Lung (tissue), 12 donors: Measurements from ENCODE around the gene SRC. TPM values are rescaled to one million over a fixed set of nuclear protein-coding genes. Genes with fewer than 3 reads are reported as not detected.

Experiments
- ATAC-seq: fragments of 200-7000 bp; cut with Tn5 transposase; one replicate; pipeline ENCODE4 v1.9.1; 2020; ENCODE audit warnings: moderate number of reproducible peaks; ENCODE audit not compliant: insufficient read depth, low FRiP score
- DNase-seq, 3 donors: peaks; one replicate each; pipeline ENCODE4 v3.0.0-alpha.2; 2013 to 2017
- H3K27ac ChIP-seq, 2 donors: one replicate each; pipeline ENCODE4 v1.5.1; 2013; ENCODE audit warnings: mild to moderate bottlenecking in 2 of 2, moderate library complexity in 2 of 2, control low read depth in 1 of 2, inconsistent platforms in 1 of 2, low read depth in 1 of 2, low read length in 1 of 2
- H3K27me3 ChIP-seq, 3 donors: one replicate each; pipeline ENCODE4 v1.5.1; 2013; ENCODE audit warnings: low read length in 2 of 3; ENCODE audit not compliant: control insufficient read depth in 3 of 3, insufficient read depth in 3 of 3
- H3K36me3 ChIP-seq, 4 donors: one replicate each; pipeline ENCODE4 v1.5.1; 2013; ENCODE audit warnings: low read length in 4 of 4, mild to moderate bottlenecking in 1 of 4, moderate library complexity in 1 of 4; ENCODE audit not compliant: control insufficient read depth in 4 of 4, insufficient read depth in 4 of 4
- H3K4me1 ChIP-seq, 5 donors: one replicate each; pipeline ENCODE4 v1.5.1; 2013; ENCODE audit warnings: low read length in 5 of 5, mild to moderate bottlenecking in 2 of 5, moderate library complexity in 1 of 5; ENCODE audit not compliant: control insufficient read depth in 5 of 5, insufficient read depth in 5 of 5
- H3K4me3 ChIP-seq: one replicate; pipeline ENCODE4 v1.5.1; 2013; ENCODE audit warnings: mild to moderate bottlenecking, control low read depth, moderate library complexity
- H3K9ac ChIP-seq, 2 donors: one replicate each; pipeline ENCODE4 v1.5.1; 2013; ENCODE audit warnings: low read length in 2 of 2, control low read depth in 1 of 2; ENCODE audit not compliant: insufficient read depth in 1 of 2
- H3K9me3 ChIP-seq, 4 donors: one replicate each; pipeline ENCODE4 v1.5.1; 2013; ENCODE audit warnings: low read length in 3 of 4, mild to moderate bottlenecking in 1 of 4, moderate library complexity in 1 of 4; ENCODE audit not compliant: control insufficient read depth in 4 of 4, insufficient read depth in 3 of 4
- WGBS, 2 donors: extraction: QIAGEN DNeasy Blood & Tissue Kit; methylation state at CpG; one replicate each; pipeline ENCODE4 v1.1.7; 2013; 5-methylcytosine and 5-hydroxymethylcytosine counted together
- polyA plus RNA-seq, 2 donors: library from polyadenylated mRNA; stranded (reverse); fragments of 200-250 nt; gene quantifications; one replicate each; pipeline ENCODE4 v1.2.1, GENCODE V29; 2013
- total RNA-seq, 2 donors: library from RNA; depleted of rRNA in 1 of 2; stranded (reverse); fragments of >200 nt in 1 of 2; gene quantifications; one replicate each; pipeline ENCODE4 v1.2.1, GENCODE V29; 2014 to 2021
- TF ChIP-seq, protein P1 (sequence below): IDR thresholded peaks from 2 replicates; pipeline ENCODE4 v1.5.1; 2012; ENCODE audit warnings: mild to moderate bottlenecking; ENCODE audit errors: control extremely low read depth, extremely low read depth
- donor health status: control.
- donor health status: control.
- donor health status: Bipolar disorder and iron deficiency.
- donor health status: healthy.
- donor health status: DM: yes; HTN: yes; CAD: no.

SRC gene
- total and polyA plus RNA-seq, 4 donors = 35.6 to 69.5 (median 50.1) TPM

DNA sequence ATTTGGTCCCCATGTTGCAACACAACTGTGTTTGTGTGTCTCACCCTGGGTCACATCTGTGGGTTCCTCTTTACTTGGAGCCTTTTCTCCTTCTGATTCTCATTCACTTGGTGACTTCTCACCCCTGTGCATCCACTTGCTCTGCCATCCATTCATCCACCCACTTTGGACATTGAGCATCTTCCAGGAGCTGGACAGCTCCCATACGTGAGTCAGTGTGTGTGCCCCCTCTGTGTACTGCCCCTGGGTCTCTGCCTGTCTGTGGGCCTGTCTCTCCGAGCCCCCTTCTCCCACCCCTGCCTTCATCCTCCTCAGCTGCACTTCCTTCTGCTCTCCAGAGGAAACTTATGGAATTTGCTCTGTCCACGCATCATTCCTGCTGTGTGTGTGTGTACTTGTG lies 107.3 kb downstream of the SRC start:
- DNase-seq = peak in 1 of 3 donors; percentile 4
- H3K27me3 ChIP-seq = no peaks in the 10 kb centered on the region
- H3K36me3 ChIP-seq = no peaks in the 10 kb centered on the region
- TF ChIP-seq, protein P1, sequence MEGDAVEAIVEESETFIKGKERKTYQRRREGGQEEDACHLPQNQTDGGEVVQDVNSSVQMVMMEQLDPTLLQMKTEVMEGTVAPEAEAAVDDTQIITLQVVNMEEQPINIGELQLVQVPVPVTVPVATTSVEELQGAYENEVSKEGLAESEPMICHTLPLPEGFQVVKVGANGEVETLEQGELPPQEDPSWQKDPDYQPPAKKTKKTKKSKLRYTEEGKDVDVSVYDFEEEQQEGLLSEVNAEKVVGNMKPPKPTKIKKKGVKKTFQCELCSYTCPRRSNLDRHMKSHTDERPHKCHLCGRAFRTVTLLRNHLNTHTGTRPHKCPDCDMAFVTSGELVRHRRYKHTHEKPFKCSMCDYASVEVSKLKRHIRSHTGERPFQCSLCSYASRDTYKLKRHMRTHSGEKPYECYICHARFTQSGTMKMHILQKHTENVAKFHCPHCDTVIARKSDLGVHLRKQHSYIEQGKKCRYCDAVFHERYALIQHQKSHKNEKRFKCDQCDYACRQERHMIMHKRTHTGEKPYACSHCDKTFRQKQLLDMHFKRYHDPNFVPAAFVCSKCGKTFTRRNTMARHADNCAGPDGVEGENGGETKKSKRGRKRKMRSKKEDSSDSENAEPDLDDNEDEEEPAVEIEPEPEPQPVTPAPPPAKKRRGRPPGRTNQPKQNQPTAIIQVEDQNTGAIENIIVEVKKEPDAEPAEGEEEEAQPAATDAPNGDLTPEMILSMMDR = no peak
- no peaks in the 10 kb centered on the region for H3K4me1 ChIP-seq
- H3K9me3 ChIP-seq = peaks cover 0 to 13% (median 2%) of the 10 kb centered on the region in 4 donors
- WGBS, 2 donors = 66 to 71% methylated on average over 3 of the region's 3 CpGs
- no peak overlapping the region for H3K27ac ChIP-seq
- no peak for ATAC-seq
- no peak overlapping the region for H3K4me3 ChIP-seq
- no peak overlapping the region for H3K9ac ChIP-seq

- no peaks in the 10 kb centered on the region for H3K36me3 ChIP-seq
- peak in 1 of 3 donors; percentile 1 for DNase-seq
- H3K9me3 ChIP-seq = peaks cover 0 to 16% (median 4%) of the 10 kb centered on the region in 4 donors
- WGBS, 2 donors = 89 to 92% methylated on average over 5 of the region's 5 CpGs
- H3K4me3 ChIP-seq = no peak overlapping the region
- H3K27ac ChIP-seq = no peak overlapping the region
- H3K27me3 ChIP-seq = no peaks in the 10 kb centered on the region
- H3K9ac ChIP-seq = no peak overlapping the region
- TF ChIP-seq, protein P1 = no peak
- no peak for ATAC-seq
- no peaks in the 10 kb centered on the region for H3K4me1 ChIP-seq
Measured at GRCh38 chr20:37453836-37454235, 107.9 kb downstream of the SRC start.

- H3K9me3 ChIP-seq = peaks cover 0 to 16% (median 7%) of the 10 kb centered on the region in 4 donors
- H3K4me1 ChIP-seq = no peaks in the 10 kb centered on the region
- no peak for ATAC-seq
- no peak overlapping the region for H3K9ac ChIP-seq
- no peak overlapping the region for H3K27ac ChIP-seq
- TF ChIP-seq, protein P1 = no peak
- H3K4me3 ChIP-seq = no peak overlapping the region
- H3K36me3 ChIP-seq = no peaks in the 10 kb centered on the region
- no peak for DNase-seq
- H3K27me3 ChIP-seq = no peaks in the 10 kb centered on the region
Measured at GRCh38 chr20:37454636-37455385, 108.9 kb downstream of the SRC start.

Other genes with a start within 250 kb of the SRC start
- 100 to 1,000 TPM; 102 to 286 TPM for gene RPN2, start 166.8 kb upstream of the SRC start, total RNA-seq
- gene RPN2, start 166.8 kb upstream of the SRC start, polyA plus RNA-seq = 100 to 1,000 TPM in 1 of 2 donors, 10 to 100 TPM in 1; 88.9 to 276 TPM
- gene MROH8, start 166.6 kb upstream of the SRC start, total RNA-seq = 1 to 10 TPM; 3.3 to 4.0 TPM
- 1 to 10 TPM in 1 of 2 donors, under 1 TPM in 1; 0.84 to 1.6 TPM for gene MROH8, start 166.6 kb upstream of the SRC start, polyA plus RNA-seq
- not detected for gene GHRH, start 84.3 kb upstream of the SRC start, total RNA-seq
- gene GHRH, start 84.3 kb upstream of the SRC start, polyA plus RNA-seq = not detected
- 10 to 100 TPM; 20.8 to 37.3 TPM for gene MANBAL, start 56.5 kb upstream of the SRC start, total RNA-seq
- gene MANBAL, start 56.5 kb upstream of the SRC start, polyA plus RNA-seq = 10 to 100 TPM; 41.4 to 57.4 TPM
- gene NNAT, start 175.1 kb downstream of the SRC start, total RNA-seq = 10 to 100 TPM in 1 of 2 donors, 1 to 10 TPM in 1; 1.9 to 14.6 TPM
- gene NNAT, start 175.1 kb downstream of the SRC start, polyA plus RNA-seq = 10 to 100 TPM in 1 of 2 donors, under 1 TPM in 1; 0.98 to 20.6 TPM
- 10 to 100 TPM; 54.2 to 81.5 TPM for gene BLCAP, start 181.7 kb downstream of the SRC start, total RNA-seq
- 10 to 100 TPM; 53.3 to 56.2 TPM for gene BLCAP, start 181.7 kb downstream of the SRC start, polyA plus RNA-seq